OCI-LY3 (cell line): ENCODE data around the gene C3orf20.

Source experiments
- H2AFZ ChIP-seq: fragments of 200-600, 300-600 bp; shearing (Covaris generic); 2 replicates; pipeline ENCODE4 v1.6.0; 2014; ENCODE audit warnings: antibody characterized with exemption, low read depth, low read length
- H3K27ac ChIP-seq: fragments of 200-600, 300-600 bp; sonication (generic); 2 replicates; pipeline ENCODE4 v1.5.1; 2014; ENCODE audit warnings: mild to moderate bottlenecking, low read length, moderate library complexity, mixed read lengths
- H3K27me3 ChIP-seq: fragments of 200-600, 300-600 bp; sonication (generic); 2 replicates; pipeline ENCODE4 v1.6.1; 2014; ENCODE audit warnings: low read depth, low read length, mixed read lengths
- H3K36me3 ChIP-seq: fragments of 200-600, 300-600 bp; sonication (generic); replicated peaks from 2 replicates; pipeline ENCODE3; 2014; ENCODE audit warnings: low read depth, low read length, mixed read lengths
- H3K4me1 ChIP-seq: fragments of 300-600, 200-600 bp; sonication (generic); 2 replicates; pipeline ENCODE4 v1.6.1; 2014; ENCODE audit warnings: low read length, mixed read lengths
- H3K4me2 ChIP-seq: fragments of 200-600, 300-600 bp; sonication (generic); 2 replicates; pipeline ENCODE4 v1.6.1; 2014; ENCODE audit warnings: low read length, mixed read lengths
- H3K4me3 ChIP-seq: fragments of 300-600, 200-600 bp; sonication (generic); 2 replicates; pipeline ENCODE4 v1.5.1; 2014; ENCODE audit warnings: antibody characterized with exemption, mild to moderate bottlenecking, low read length, moderate library complexity
- H3K79me2 ChIP-seq: fragments of 300-600, 200-600 bp; shearing (Covaris generic); 2 replicates; pipeline ENCODE4 v1.6.1; 2014; ENCODE audit warnings: mild to moderate bottlenecking, low read length, mixed read lengths
- H3K9ac ChIP-seq: fragments of 300-600, 200-600 bp; shearing (Covaris generic); 2 replicates; pipeline ENCODE4 v1.6.0; 2014; ENCODE audit warnings: mild to moderate bottlenecking, low read length, moderate library complexity
- H3K9me3 ChIP-seq: fragments of 200-600, 300-600 bp; shearing (Covaris generic); 2 replicates; pipeline ENCODE4 v1.6.1; 2014; ENCODE audit warnings: low read length, mixed read lengths; ENCODE audit not compliant: insufficient read depth
- H4K20me1 ChIP-seq: fragments of 200-600, 300-600 bp; sonication (generic); 2 replicates; pipeline ENCODE4 v1.6.1; 2016; ENCODE audit warnings: low read length, mixed read lengths; ENCODE audit not compliant: insufficient read depth
- CTCF ChIP-seq: fragments of 200-600, 300-600 bp; sonication (generic); IDR thresholded peaks from 2 replicates; pipeline ENCODE4 v1.5.1; 2014; ENCODE audit warnings: antibody characterized with exemption, low read length, low read depth
- EZH2phosphoT487 ChIP-seq: fragments of 200-600 bp; shearing (Covaris generic); IDR thresholded peaks from 2 replicates; pipeline ENCODE4 v1.6.1; 2018; ENCODE audit warnings: antibody characterized with exemption, mixed run types, low read depth

The C3orf20 gene

GRCh38 chr3:14730703-14731382, 55.9 kb downstream of the C3orf20 start:
- H3K36me3 ChIP-seq: no peaks in the 10 kb centered on the region
- H3K4me2 ChIP-seq: no peak overlapping the region
- no peak overlapping the region for H3K9ac ChIP-seq
- H3K79me2 ChIP-seq: no peaks in the 10 kb centered on the region
- H3K27me3 ChIP-seq: 0 out of 2 replicates have a peak, but pooled peaks cover 5% of the 10 kb centered on the region
- H4K20me1 ChIP-seq: no peaks in the 10 kb centered on the region
- H3K4me1 ChIP-seq: no peaks in the 10 kb centered on the region
- no peak overlapping the region for H3K4me3 ChIP-seq
- no peak overlapping the region for H2AFZ ChIP-seq
- H3K27ac ChIP-seq: no peak overlapping the region
- H3K9me3 ChIP-seq: no peaks in the 10 kb centered on the region
- TF ChIP-seq EZH2phosphoT487: no peak
- no peak for TF ChIP-seq CTCF

GRCh38 chr3:14740983-14741382, 66.0 kb downstream of the C3orf20 start:
- Histone ChIP-seq H2AFZ (no peak overlapping the region), H3K9ac (no peak overlapping the region), H4K20me1 (no peaks in the 10 kb centered on the region), H3K4me2 (no peak overlapping the region), H3K4me3 (no peak overlapping the region), H3K27me3 (peaks cover 17% of the 10 kb centered on the region; the same call in 1 of the 2 replicates), H3K79me2 (no peaks in the 10 kb centered on the region), H3K4me1 (no peaks in the 10 kb centered on the region), H3K27ac (no peak overlapping the region), H3K36me3 (no peaks in the 10 kb centered on the region), H3K9me3 (peaks cover 14% of the 10 kb centered on the region; the same call in 1 of the 2 replicates)
- TF ChIP-seq CTCF: no peak
- TF ChIP-seq EZH2phosphoT487: no peak

DNA sequence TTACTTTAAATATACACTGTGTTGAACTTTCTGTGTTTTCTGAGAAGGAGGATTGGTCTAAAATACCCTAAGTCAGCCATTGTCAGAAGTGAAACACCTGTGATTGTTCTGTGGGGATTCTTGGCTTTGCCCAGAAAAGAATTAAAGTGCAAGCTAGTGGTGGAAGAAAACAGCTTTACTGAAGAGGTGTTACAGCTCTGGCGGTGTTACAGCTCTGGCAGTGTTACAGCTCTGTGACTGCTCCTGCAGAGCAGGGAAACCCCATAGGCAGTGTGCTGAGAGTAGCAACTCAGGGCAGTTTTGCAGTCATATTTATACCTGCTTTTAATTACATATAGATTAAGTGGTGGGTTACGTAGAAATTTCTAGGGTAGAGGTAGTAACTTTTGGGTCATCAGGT, 66.6 kb downstream of the C3orf20 start:
- Histone ChIP-seq H3K4me3 (no peak overlapping the region), H3K4me2 (no peak overlapping the region), H3K36me3 (no peaks in the 10 kb centered on the region), H3K27ac (no peak overlapping the region), H4K20me1 (no peaks in the 10 kb centered on the region), H3K4me1 (no peaks in the 10 kb centered on the region), H3K9me3 (peaks cover 14% of the 10 kb centered on the region; the same call in 1 of the 2 replicates), H3K79me2 (no peaks in the 10 kb centered on the region), H3K9ac (no peak overlapping the region), H3K27me3 (peaks cover 23% of the 10 kb centered on the region), H2AFZ (no peak overlapping the region)
- no peak for TF ChIP-seq EZH2phosphoT487
- no peak for TF ChIP-seq CTCF

- Histone ChIP-seq H3K79me2 (no peaks in the 10 kb centered on the region), H2AFZ (no peak overlapping the region), H3K4me2 (no peak overlapping the region), H3K4me1 (no peaks in the 10 kb centered on the region), H3K9ac (no peak overlapping the region), H3K27me3 (peaks cover 28% of the 10 kb centered on the region), H3K9me3 (peaks cover 11% of the 10 kb centered on the region; the same call in 1 of the 2 replicates), H3K4me3 (no peak overlapping the region), H4K20me1 (no peaks in the 10 kb centered on the region), H3K36me3 (no peaks in the 10 kb centered on the region), H3K27ac (no peak overlapping the region)
- TF ChIP-seq EZH2phosphoT487: no peak
These were observed 69.6 kb downstream of the C3orf20 start for GRCh38 chr3:14744556-14744955.
